CD4-positive, alpha-beta T cell treated with Interleukin-10 for 1 hour (primary cell): Measurements from ENCODE around the gene INPP1.
"Not testable (repeated sequence)": the region's sequence is repeated elsewhere in the genome, so short reads cannot be mapped to it uniquely, and the experiment has no call there.

ENCODE experiments used
- DNase-seq: peaks from one replicate; pipeline ENCODE4 v3.0.0-alpha.2; 2020

Gene INPP1

GRCh38 chr2:190334479-190335224, 8.7 kb upstream of the INPP1 start:
- no peak for DNase-seq

- DNase-seq: no peak
These were observed 8.2 kb upstream of the INPP1 start for GRCh38 chr2:190335225-190335559.

GRCh38 chr2:190335584-190335983, 7.8 kb upstream of the INPP1 start:
- not testable (repeated sequence) for DNase-seq

GRCh38 chr2:190336420-190336819, 7.0 kb upstream of the INPP1 start:
- no peak for DNase-seq

- DNase-seq: no peak
These were observed 4.9 kb upstream of the INPP1 start for GRCh38 chr2:190338453-190338852.

- DNase-seq: no peak
These were observed 4.0 kb upstream of the INPP1 start for GRCh38 chr2:190339394-190339793.

GRCh38 chr2:190340369-190340768, 3.0 kb upstream of the INPP1 start:
- DNase-seq: no peak

- DNase-seq: no peak
These were observed 778 bp upstream of the INPP1 start for GRCh38 chr2:190342611-190343010.

GRCh38 chr2:190343089-190343535, 277 bp upstream of the INPP1 start:
- DNase-seq: peak; percentile 37

GRCh38 chr2:190344276-190344827, 963 bp downstream of the INPP1 start:
- peak; percentile 33 for DNase-seq

- DNase-seq: no peak
These were observed 7.0 kb downstream of the INPP1 start for GRCh38 chr2:190350371-190350770.

GRCh38 chr2:190351955-190352354, 8.6 kb downstream of the INPP1 start:
- no peak for DNase-seq

GRCh38 chr2:190352668-190353536, 9.5 kb downstream of the INPP1 start:
- DNase-seq: no peak

GRCh38 chr2:190353537-190353899, 10.1 kb downstream of the INPP1 start:
- DNase-seq: no peak

GRCh38 chr2:190354003-190354690, 10.8 kb downstream of the INPP1 start:
- DNase-seq: no peak

- DNase-seq: no peak
These were observed 12.7 kb downstream of the INPP1 start for GRCh38 chr2:190355968-190356644.

- DNase-seq: no peak
These were observed 14.2 kb downstream of the INPP1 start for GRCh38 chr2:190357600-190357999.

- not testable (repeated sequence) for DNase-seq
These were observed 15.5 kb downstream of the INPP1 start for GRCh38 chr2:190358655-190359448.

GRCh38 chr2:190360561-190360960, 17.2 kb downstream of the INPP1 start:
- DNase-seq: no peak

- DNase-seq: no peak
These were observed 17.6 kb downstream of the INPP1 start for GRCh38 chr2:190360965-190361364.

- no peak for DNase-seq
These were observed 18.2 kb downstream of the INPP1 start for GRCh38 chr2:190361572-190361971.

GRCh38 chr2:190362894-190363293, 19.5 kb downstream of the INPP1 start:
- no peak for DNase-seq
